Esophagus squamous epithelium (tissue), 5 donors: Measurements from ENCODE around the gene ROS1. TPM values are rescaled to one million over a fixed set of nuclear protein-coding genes. Genes with fewer than 3 reads are reported as not detected.
"Not testable (repeated sequence)": the region's sequence is repeated elsewhere in the genome, so short reads cannot be mapped to it uniquely, and the experiment has no call there.

Experiments used
- DNase-seq: peaks from one replicate; lab custom pipeline; 2025; lab: John Stamatoyannopoulos, UW
- H3K27ac ChIP-seq, 4 donors: fragments of 200-600 bp; sonication (generic); one replicate each; pipeline ENCODE4 v1.5.1; 2016 to 2019; ENCODE audit warnings: mild to moderate bottlenecking in 1 of 4
- H3K27me3 ChIP-seq, 4 donors: fragments of 200-600 bp; sonication (generic); 1 replicate in 3 of 4; 2 replicates in 1 of 4; pipeline versions ENCODE4 v1.5.1 to v1.6.0; 2017 to 2021; ENCODE audit warnings: antibody characterized with exemption in 1 of 4
- H3K36me3 ChIP-seq, 3 donors: fragments of 200-600 bp; sonication (generic); one replicate each; pipeline ENCODE4 v1.5.1; 2016 to 2019
- H3K4me1 ChIP-seq, 3 donors: fragments of 200-600 bp; sonication (generic); one replicate each; pipeline ENCODE4 v1.5.1; 2017 to 2019
- H3K4me3 ChIP-seq, 4 donors: fragments of 200-600 bp; sonication (generic); 1 replicate in 3 of 4; 2 replicates in 1 of 4; pipeline ENCODE4 v1.5.1; 2016 to 2019; ENCODE audit warnings: mild to moderate bottlenecking in 2 of 4, moderate library complexity in 1 of 4
- H3K9me3 ChIP-seq, 3 donors: fragments of 200-600 bp; sonication (generic); one replicate each; pipeline ENCODE4 v1.5.1; 2016 to 2019
- CTCF ChIP-seq, 6 experiments: fragments of 450-650 bp in 4 of 6; fragments of 200-600 bp in 2 of 6; sonication (generic) in 2 of 6; IDR thresholded peaks; one replicate each; pipeline ENCODE4 v1.5.1; 2016 to 2019; ENCODE audit warnings: antibody characterized with exemption in 6 of 6, mild to moderate bottlenecking in 4 of 6, moderate library complexity in 4 of 6
- POLR2A ChIP-seq, 4 donors: fragments of 450-650 bp; IDR thresholded peaks; one replicate each; pipeline ENCODE4 v1.6.1; 2017; ENCODE audit warnings: antibody characterized with exemption in 4 of 4, mild to moderate bottlenecking in 4 of 4, moderate library complexity in 3 of 4
- WGBS, 2 donors: methylation state at CpG; one replicate each; pipeline ENCODE4 v1.1.5; 2018; 5-methylcytosine and 5-hydroxymethylcytosine counted together
- intact Hi-C: fragments of 100-400 bp; cut with DNase I; formaldehyde crosslinking; loops from one replicate; pipeline ENCODE4 v1.15.0; 2022
- total RNA-seq, 4 donors: library from RNA; depleted of rRNA; stranded (reverse); fragments of >200 nt; gene quantifications; one replicate each; pipeline ENCODE4 v1.1.0, GENCODE V29; 2016
- donor health status: DM: yes; HTN: yes; CAD: no.

ROS1 gene
- total RNA-seq, 4 donors from 2014 or later: not detected

GRCh38 chr6:117448011-117448410, 22.3 kb upstream of the ROS1 start:
- intact Hi-C loops: no loop called here
- no peak overlapping the region for H3K27ac ChIP-seq
- H3K36me3 ChIP-seq: no peaks in the 10 kb centered on the region
- no peak for DNase-seq
- peaks cover 0 to 30% (median 0%) of the 10 kb centered on the region in 4 donors for H3K27me3 ChIP-seq
- no peak overlapping the region for H3K4me3 ChIP-seq
- TF ChIP-seq POLR2A (IDR thresholded peaks at IDR 0.05) (no peak), CTCF (IDR thresholded peaks at IDR 0.05) (no peak)
- H3K4me1 ChIP-seq: peaks cover 0 to 17% (median 9%) of the 10 kb centered on the region in 3 donors
- no peaks in the 10 kb centered on the region for H3K9me3 ChIP-seq
- 50 to 53% methylated on average over 5 of the region's 5 CpGs for WGBS, 2 donors

GRCh38 chr6:117446861-117447260, 21.1 kb upstream of the ROS1 start:
- TF ChIP-seq POLR2A (IDR thresholded peaks at IDR 0.05) (no peak), CTCF (IDR thresholded peaks at IDR 0.05) (no peak)
- no peaks in the 10 kb centered on the region for H3K9me3 ChIP-seq
- H3K36me3 ChIP-seq: no peaks in the 10 kb centered on the region
- H3K4me1 ChIP-seq: peaks cover 0 to 17% (median 8%) of the 10 kb centered on the region in 3 donors
- no peak for DNase-seq
- H3K27ac ChIP-seq: no peak overlapping the region
- H3K4me3 ChIP-seq: no peak overlapping the region
- peaks cover 0 to 34% (median 0%) of the 10 kb centered on the region in 4 donors for H3K27me3 ChIP-seq
- intact Hi-C loops: no loop called here
- WGBS, 2 donors: 54 to 57% methylated on average over 3 of the region's 3 CpGs

- Histone ChIP-seq H3K4me3 (no peak overlapping the region), H3K27me3 (peaks cover 0 to 33% (median 0%) of the 10 kb centered on the region in 4 donors), H3K4me1 (peaks cover 0 to 12% (median 6%) of the 10 kb centered on the region in 3 donors), H3K36me3 (no peaks in the 10 kb centered on the region), H3K9me3 (no peaks in the 10 kb centered on the region), H3K27ac (no peak overlapping the region)
- no peak for DNase-seq
- TF ChIP-seq POLR2A (IDR thresholded peaks at IDR 0.05) (no peak), CTCF (IDR thresholded peaks at IDR 0.05) (no peak)
- 47 to 72% methylated on average over 2 of the region's 2 CpGs for WGBS, 2 donors
- intact Hi-C loops: no loop called here
Observed at GRCh38 chr6:117444600-117444999, 18.9 kb upstream of the ROS1 start.

GRCh38 chr6:117442313-117442712, 16.6 kb upstream of the ROS1 start:
- H3K9me3 ChIP-seq, H3K27ac ChIP-seq, H3K4me1 ChIP-seq, H3K36me3 ChIP-seq, intact Hi-C loops, DNase-seq, H3K4me3 ChIP-seq: not testable (repeated sequence)
- peaks cover 0 to 21% (median 0%) of the 10 kb centered on the region in 4 donors for H3K27me3 ChIP-seq
- WGBS, 2 donors: 83% methylated on average over 8 of the region's 8 CpGs

GRCh38 chr6:117441824-117442264, 16.1 kb upstream of the ROS1 start:
- intact Hi-C loops: no loop called here
- Histone ChIP-seq H3K27me3 (peaks cover 0 to 17% (median 0%) of the 10 kb centered on the region in 4 donors), H3K4me3 (no peak overlapping the region), H3K36me3 (no peaks in the 10 kb centered on the region), H3K4me1 (no peaks in the 10 kb centered on the region), H3K9me3 (no peaks in the 10 kb centered on the region), H3K27ac (no peak overlapping the region)
- TF ChIP-seq POLR2A (IDR thresholded peaks at IDR 0.05): no peak
- no peak for TF ChIP-seq CTCF (IDR thresholded peaks at IDR 0.05)
- 43% methylated on average over 2 of the region's 2 CpGs for WGBS, 2 donors
- DNase-seq: no peak
